ENCODE data around the gene MPO. TPM values are rescaled to one million over a fixed set of nuclear protein-coding genes. Genes with fewer than 3 reads are reported as not detected.

Gene MPO
- total RNA-seq, 1 donor from 2014 or later = not detected

DNA sequence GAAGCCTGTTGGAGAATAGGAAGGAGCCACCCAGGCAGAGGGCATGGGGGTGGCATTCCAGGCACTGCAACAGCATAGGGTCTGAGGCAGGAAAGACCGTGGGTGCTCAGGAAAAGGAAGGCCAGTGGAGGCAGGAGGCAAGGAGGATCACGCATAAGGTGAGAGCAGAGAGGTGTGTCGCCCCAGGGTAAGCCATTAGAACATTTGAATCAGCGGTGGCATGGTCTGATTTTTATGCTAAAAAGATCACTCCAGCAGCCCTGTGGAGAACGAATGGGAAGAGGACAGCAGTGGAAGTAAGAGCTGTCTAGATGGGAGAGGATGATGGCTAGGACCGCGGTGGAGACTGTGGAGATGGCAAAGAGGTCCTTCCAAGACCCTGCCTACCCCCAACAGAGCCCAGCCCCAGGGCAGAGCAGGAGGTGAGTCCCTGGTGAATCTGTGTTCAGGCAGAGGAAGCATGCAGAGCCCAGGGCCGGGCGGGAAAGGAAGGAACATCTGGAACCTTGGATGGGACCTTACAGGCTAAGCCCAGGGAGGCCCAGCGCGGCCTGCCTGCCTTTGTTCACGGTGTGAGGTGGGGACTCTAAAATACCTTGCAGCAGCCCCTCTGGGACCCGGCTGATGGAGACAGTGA, 34.5 kb downstream of the MPO start:
- H3K27me3 Mint-ChIP-seq = peaks cover 92% of the 10 kb centered on the region
- H3K27ac Mint-ChIP-seq = no peak overlapping the region
- H3K4me1 Mint-ChIP-seq (ENCODE audit: low read depth) = no peaks in the 10 kb centered on the region
- DNase-seq (ENCODE audit: low spot score, unreplicated experiment) = no peak
- H3K36me3 Mint-ChIP-seq (ENCODE audit: insufficient read depth) = no peaks in the 10 kb centered on the region
- H3K9me3 Mint-ChIP-seq (ENCODE audit: low read depth) = peaks cover 3% of the 10 kb centered on the region
- no peak overlapping the region for H3K4me3 Mint-ChIP-seq (ENCODE audit: low read depth)
- TF ChIP-seq CTCF (IDR thresholded peaks at IDR 0.05; ENCODE audit: unreplicated experiment) = no peak

- DNase-seq (ENCODE audit: low spot score, unreplicated experiment) = no peak
- Mint-ChIP-seq H3K36me3 (ENCODE audit: insufficient read depth) (no peaks in the 10 kb centered on the region), H3K27me3 (peaks cover 89% of the 10 kb centered on the region), H3K9me3 (ENCODE audit: low read depth) (peaks cover 3% of the 10 kb centered on the region), H3K27ac (no peak overlapping the region), H3K4me1 (ENCODE audit: low read depth) (no peaks in the 10 kb centered on the region), H3K4me3 (ENCODE audit: low read depth) (no peak overlapping the region)
- no peak for TF ChIP-seq CTCF (IDR thresholded peaks at IDR 0.05; ENCODE audit: unreplicated experiment)
Observed at GRCh38 chr17:58245428-58246103, 35.2 kb downstream of the MPO start.

DNA sequence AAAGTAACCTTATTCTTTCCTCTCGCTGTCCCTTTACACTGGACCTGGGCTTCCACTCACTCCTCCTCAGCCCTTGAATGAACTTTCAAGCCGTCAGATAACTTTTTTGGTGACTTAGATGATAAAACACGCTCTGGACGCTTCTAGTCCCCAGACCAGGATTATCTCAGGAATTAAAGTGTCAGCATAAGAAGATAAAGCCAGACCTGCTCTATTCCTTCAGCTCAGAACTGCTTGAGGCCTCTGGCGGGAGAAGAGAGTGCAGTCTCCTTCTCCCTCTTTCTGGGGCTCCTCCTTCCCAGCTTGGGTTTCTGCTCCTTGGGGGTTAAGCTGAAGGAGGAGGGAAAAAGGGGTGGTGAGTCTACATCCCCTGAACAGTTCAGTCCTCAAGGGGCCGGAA, 35.8 kb downstream of the MPO start:
- no peak for DNase-seq (ENCODE audit: low spot score, unreplicated experiment)
- Mint-ChIP-seq H3K27ac (no peak overlapping the region), H3K27me3 (peaks cover 89% of the 10 kb centered on the region), H3K9me3 (ENCODE audit: low read depth) (no peaks in the 10 kb centered on the region), H3K36me3 (ENCODE audit: insufficient read depth) (no peaks in the 10 kb centered on the region), H3K4me1 (ENCODE audit: low read depth) (no peaks in the 10 kb centered on the region), H3K4me3 (ENCODE audit: low read depth) (no peak overlapping the region)
- TF ChIP-seq CTCF (IDR thresholded peaks at IDR 0.05; ENCODE audit: unreplicated experiment) = no peak

- Mint-ChIP-seq H3K27ac (no peak overlapping the region), H3K36me3 (ENCODE audit: insufficient read depth) (no peaks in the 10 kb centered on the region), H3K4me1 (ENCODE audit: low read depth) (no peaks in the 10 kb centered on the region), H3K4me3 (ENCODE audit: low read depth) (no peak overlapping the region), H3K9me3 (ENCODE audit: low read depth) (no peaks in the 10 kb centered on the region), H3K27me3 (peaks cover 89% of the 10 kb centered on the region)
- TF ChIP-seq CTCF (IDR thresholded peaks at IDR 0.05; ENCODE audit: unreplicated experiment) = no peak
- DNase-seq (ENCODE audit: low spot score, unreplicated experiment) = no peak
Observed at GRCh38 chr17:58242171-58242784, 38.5 kb downstream of the MPO start.

DNA sequence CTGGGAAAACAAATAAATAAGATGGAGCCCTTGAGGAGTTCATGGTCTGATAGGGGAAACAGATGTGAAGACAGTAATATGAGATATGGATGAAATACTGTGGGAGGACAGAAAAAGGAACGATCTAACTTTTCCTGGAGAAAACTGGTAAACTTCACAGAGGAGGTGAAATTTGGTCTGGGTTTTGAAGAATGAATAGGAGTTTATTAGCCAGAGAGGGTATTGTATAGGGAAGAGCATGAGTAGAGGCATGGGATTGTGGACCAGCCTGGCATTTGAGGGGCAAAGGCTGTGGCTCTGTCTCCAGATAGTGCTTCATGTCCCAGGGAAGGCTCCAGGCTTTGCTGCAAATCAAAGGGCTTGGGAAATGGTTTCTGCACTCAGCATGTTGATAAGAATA, 40.7 kb downstream of the MPO start:
- Mint-ChIP-seq H3K27ac (no peak overlapping the region), H3K27me3 (peaks cover 91% of the 10 kb centered on the region), H3K36me3 (ENCODE audit: insufficient read depth) (no peaks in the 10 kb centered on the region), H3K4me3 (ENCODE audit: low read depth) (no peak overlapping the region), H3K4me1 (ENCODE audit: low read depth) (no peaks in the 10 kb centered on the region), H3K9me3 (ENCODE audit: low read depth) (no peaks in the 10 kb centered on the region)
- DNase-seq (ENCODE audit: low spot score, unreplicated experiment) = no peak
- no peak for TF ChIP-seq CTCF (IDR thresholded peaks at IDR 0.05; ENCODE audit: unreplicated experiment)
